ENCODE results near the gene DAPK3.

- TF ChIP-seq CTCF (IDR thresholded peaks at IDR 0.05; ENCODE audit: low read depth, low read length) (no peak), EZH2phosphoT487 (IDR thresholded peaks at IDR 0.05; ENCODE audit: low read depth) (no peak)
Measured at GRCh38 chr19:3963458-3964255, 7.2 kb downstream of the DAPK3 start.
